ENCODE measurements around the gene INSL4.
A peak's percentile ranks its signal among the peaks of the same experiment; 100 is the strongest.

Gene INSL4

GRCh38 chr9:5231212-5231611 is at the start of gene INSL4:
INSL4 (plus strand) TSS chr9:5231419; CDS start chr9:5231524, 105 bp downstream.
- no peak for DNase-seq

DNA sequence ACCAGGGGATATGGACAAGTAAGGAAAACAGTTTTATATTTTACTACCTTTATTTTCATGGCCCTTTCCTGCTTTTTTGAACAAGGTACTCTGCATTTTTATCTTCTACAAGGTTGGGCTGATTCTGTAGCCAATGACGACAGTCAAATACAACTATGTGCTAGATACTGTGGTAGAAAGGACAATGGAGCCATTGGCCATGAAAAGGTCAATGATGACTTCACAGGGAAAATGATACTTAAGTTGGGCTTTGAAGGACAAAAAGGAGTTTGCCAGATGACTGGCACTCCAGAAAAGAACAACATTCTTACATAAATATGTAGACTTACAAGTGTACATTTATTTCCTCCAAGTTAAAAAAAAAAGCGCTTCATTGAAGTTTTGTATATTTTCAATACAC is 46.4 kb upstream of the INSL4 start:
- DNase-seq: no peak

DNA sequence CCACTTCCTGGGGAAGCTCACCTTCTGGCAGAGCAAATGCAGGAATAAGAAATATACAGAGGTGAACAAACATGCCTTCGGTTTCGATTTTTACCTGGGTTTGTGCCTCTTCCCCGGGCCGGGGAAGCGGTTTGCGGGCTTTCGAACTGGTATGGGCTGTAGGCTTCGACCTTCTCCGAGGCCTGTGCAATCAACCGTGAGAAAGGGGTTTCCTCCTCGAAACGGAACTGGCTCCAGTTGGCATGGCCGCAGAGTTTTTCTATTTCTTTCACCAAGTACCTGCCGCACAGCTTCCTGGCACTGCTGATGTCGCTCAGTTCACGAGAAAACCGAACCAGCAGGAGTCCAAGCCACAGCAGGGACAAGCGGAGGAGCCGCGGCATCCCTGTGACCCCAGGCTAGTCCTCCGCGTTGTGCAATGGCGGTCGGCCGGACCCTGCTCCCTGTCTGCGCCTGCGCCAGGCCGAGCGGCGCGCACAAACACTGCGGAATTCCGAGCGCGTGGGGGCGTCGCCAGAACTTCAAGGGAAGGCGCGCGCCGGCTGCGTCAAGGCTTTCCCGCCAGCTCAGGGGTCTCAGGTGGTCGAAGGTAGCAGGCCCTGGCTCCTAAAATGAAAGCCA is 45.9 kb upstream of the INSL4 start, which contains the start of gene INSL6:
TSS of gene INSL6 (minus strand) at position 420 of the 621 bp plus-strand sequence. CDS start at position 383, 37 bp downstream.
- DNase-seq: no peak

DNA sequence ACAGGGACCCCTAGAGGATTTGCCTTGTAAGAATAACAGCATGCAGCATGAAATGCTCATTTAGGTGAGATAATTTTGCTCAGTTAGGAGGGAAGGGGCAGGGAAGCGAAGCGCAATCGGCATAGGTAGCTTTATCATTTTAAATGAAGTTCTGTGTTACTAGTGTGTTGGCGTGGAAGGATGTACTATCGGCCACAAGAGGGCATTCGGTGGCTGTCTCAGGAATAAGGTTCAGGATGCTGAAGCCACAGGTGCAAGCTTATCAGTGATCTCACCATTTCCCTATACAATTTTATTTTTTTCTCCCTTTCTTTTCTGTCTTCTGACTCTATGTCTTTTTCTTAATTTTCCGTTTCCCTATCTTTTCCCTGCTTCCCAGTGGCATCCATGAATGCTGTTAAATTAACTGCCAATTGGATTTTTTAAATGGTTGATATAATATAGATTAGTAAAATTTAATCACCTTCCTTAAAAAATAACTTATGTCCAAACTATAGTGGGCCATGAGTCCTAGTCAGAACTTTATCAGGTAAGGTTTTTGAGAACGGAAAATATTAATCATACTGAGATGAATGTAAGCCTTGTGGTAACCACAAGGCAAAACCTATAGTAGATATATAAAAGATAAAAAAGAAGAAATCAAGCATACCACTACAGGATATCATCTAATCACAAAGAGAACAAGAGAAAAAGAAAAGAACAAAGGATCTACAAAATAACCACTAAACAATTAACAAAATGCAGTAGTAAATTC is 44.6 kb upstream of the INSL4 start:
- peak; percentile 61 for DNase-seq

GRCh38 chr9:5188060-5188984 is 42.9 kb upstream of the INSL4 start:
- no peak for DNase-seq

- DNase-seq: no peak
These were observed 39.2 kb upstream of the INSL4 start for GRCh38 chr9:5191985-5192384.

DNA sequence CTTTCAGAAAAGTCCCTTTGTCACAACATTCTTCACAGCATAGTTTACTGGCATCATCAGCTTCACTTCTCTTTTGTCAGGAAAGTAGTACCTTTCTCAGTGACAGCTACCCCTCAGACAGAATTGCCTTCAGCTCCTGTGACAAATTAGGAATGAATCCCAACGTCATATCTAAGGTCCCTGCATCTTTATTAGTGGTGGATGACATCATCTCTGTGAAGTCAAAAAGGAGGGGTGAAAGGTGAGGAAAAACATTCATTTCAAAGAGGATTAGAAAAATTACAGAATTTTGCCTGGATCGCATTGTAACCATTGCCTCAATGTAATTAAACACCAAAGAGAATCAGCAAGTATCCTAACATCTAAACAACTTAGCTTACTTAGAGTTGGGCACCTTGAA is 37.9 kb upstream of the INSL4 start:
- no peak for DNase-seq

DNA sequence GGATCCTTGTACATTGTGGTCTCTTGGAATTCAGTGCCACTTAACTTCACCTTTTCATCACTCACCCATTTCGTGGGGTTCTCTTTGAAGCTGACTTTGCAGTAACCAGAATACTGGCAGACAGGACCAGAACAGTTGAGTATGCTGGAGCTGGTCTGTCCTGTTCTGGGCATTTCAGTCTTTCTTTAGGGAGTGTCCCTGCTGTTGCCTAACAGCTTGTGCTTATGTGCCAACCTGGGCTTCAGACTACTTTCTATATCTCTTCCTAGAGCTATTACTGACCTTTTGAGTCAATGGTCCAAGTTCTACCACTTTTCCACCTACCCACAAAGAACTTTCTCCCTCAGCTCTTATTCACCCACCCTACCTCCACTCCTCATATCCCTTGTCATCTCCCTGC is 35.8 kb upstream of the INSL4 start:
- no peak for DNase-seq

DNA sequence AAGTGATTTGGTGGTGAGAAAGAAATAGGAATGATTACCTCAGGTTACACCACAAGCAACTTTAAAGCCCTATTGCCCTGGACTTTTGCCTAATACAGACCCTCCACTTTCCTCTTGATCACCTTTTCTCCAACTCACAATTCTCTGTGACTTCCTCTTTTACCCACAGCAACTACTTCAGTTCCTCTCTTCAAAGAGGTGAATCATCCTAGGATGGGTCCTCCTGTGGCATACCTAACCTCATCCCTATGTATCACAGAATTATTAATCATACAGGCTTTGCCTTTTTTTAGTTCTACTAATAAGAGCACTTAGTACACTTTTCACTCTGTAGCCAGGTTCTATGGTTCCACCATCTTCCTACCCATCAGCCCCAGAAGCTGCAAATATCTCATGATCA is 26.1 kb upstream of the INSL4 start:
- DNase-seq: no peak

DNA sequence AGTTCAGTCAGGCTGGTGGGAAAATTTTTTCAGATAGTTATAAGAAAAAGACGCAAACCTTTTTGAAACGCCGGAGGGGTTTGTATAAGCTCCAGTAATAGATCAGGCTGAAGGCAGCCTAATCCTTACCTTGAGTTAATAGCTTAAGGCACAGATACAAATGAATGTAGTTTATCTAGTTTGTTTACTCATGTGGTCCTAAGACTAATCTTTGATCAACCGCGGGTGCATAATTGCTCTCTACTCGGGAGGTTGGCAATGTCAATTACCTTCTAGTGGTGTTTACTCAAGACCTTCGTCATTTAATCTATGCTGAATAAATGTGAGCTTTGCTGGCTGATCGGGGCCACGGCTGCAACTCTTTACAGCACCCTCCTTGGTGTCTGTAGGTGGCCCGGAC is 665 bp upstream of the INSL4 start:
- DNase-seq: no peak

GRCh38 chr9:5263351-5264218 is 32.4 kb downstream of the INSL4 start:
- no peak for DNase-seq

- DNase-seq: no peak
These were observed 33.0 kb downstream of the INSL4 start for GRCh38 chr9:5264219-5264595.

DNA sequence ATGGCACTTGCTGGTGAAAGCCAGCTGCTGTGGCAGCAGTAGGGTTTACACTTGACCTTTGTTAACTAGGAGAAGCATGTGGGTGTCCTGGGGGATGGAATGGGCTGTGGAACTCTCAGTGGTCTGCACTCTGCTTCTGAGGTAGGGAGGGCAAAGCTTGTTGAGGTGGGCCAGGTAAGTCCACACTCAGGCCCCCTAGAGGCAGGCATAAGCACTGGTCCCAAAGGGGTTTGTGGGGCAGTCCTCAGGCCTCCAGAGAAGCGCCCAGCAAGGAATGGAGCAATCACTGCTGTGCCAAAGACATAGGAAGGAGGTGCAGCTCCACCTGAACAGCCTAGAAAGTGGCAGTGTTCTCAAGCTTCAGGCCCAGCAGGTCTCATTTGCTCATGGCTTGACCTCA is 34.7 kb downstream of the INSL4 start:
- DNase-seq: no peak

GRCh38 chr9:5269249-5269715 is 38.1 kb downstream of the INSL4 start:
- DNase-seq: peak; percentile 87

- DNase-seq: no peak
These were observed 43.6 kb downstream of the INSL4 start for GRCh38 chr9:5274770-5275169.

DNA sequence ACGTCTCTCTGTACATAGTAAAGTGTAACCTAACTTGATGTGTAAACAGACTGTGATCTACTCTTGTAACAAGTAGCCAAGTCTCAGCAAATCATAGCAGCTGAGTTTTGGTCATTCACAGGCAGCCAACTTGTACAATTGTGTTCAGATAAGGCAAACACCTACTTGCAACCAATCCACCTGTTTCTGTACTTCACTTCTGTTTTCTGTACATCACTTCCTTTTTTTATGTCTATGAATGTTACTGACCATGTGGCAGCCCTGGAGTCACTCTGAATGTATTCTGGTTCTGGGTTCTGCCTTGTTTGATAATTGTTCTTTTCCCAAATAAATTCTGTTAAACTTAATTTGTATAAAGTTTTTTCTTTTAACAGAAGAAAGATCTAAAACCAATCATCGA is 47.3 kb downstream of the INSL4 start:
- DNase-seq: no peak
